PC-3 (cell line): Measurements from ENCODE around the gene CPN1.

Experiments used
- CTCF ChIP-seq: fragments of 300-600 bp; sonication (generic); conservative IDR thresholded peaks from 2 replicates; pipeline ENCODE4 v1.5.1; 2017; ENCODE audit warnings: antibody characterized with exemption, low read depth, mild to moderate bottlenecking, low read length
- EZH2phosphoT487 ChIP-seq: fragments of 300-600 bp; sonication (generic); IDR thresholded peaks from 2 replicates; pipeline ENCODE4 v1.6.1; 2018; ENCODE audit warnings: mild to moderate bottlenecking, antibody characterized with exemption, low read length, borderline replicate concordance

GRCh38 chr10:100013621-100014020, 68.0 kb downstream of the CPN1 start:
- TF ChIP-seq CTCF = no peak
- TF ChIP-seq EZH2phosphoT487 = no peak
